Astrocyte of the spinal cord (primary cell): ENCODE results near the gene ZKSCAN3.
"Not testable (repeated sequence)": the region's sequence is repeated elsewhere in the genome, so short reads cannot be mapped to it uniquely, and the experiment has no call there.

Experiments used
- DNase-seq: peaks from one replicate; pipeline ENCODE4 v3.0.0; 2011; ENCODE audit warnings: low read depth, low spot score
- H3K4me3 ChIP-seq: 2 replicates; pipeline ENCODE4 v1.5.1; 2011; ENCODE audit warnings: low read depth, mild to moderate bottlenecking, low read length, moderate library complexity
- in situ Hi-C: cut with HindIII; loops from 2 replicates; pipeline ENCODE4 v1.10.0; 2017; ENCODE audit warnings: low sequenced_read_pairs
- TF ChIP-seq, protein P1 (sequence below): IDR thresholded peaks from 2 replicates; pipeline ENCODE4 v1.5.1; 2012; ENCODE audit warnings: low read depth, mild to moderate bottlenecking, low read length, inconsistent platforms

Gene ZKSCAN3

GRCh38 chr6:28360961-28361360, 11.2 kb downstream of the ZKSCAN3 start:
- no peak for DNase-seq
- in situ Hi-C loops, result no loop called here
- TF ChIP-seq, protein P1, sequence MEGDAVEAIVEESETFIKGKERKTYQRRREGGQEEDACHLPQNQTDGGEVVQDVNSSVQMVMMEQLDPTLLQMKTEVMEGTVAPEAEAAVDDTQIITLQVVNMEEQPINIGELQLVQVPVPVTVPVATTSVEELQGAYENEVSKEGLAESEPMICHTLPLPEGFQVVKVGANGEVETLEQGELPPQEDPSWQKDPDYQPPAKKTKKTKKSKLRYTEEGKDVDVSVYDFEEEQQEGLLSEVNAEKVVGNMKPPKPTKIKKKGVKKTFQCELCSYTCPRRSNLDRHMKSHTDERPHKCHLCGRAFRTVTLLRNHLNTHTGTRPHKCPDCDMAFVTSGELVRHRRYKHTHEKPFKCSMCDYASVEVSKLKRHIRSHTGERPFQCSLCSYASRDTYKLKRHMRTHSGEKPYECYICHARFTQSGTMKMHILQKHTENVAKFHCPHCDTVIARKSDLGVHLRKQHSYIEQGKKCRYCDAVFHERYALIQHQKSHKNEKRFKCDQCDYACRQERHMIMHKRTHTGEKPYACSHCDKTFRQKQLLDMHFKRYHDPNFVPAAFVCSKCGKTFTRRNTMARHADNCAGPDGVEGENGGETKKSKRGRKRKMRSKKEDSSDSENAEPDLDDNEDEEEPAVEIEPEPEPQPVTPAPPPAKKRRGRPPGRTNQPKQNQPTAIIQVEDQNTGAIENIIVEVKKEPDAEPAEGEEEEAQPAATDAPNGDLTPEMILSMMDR, result no peak
- no peak overlapping the region for H3K4me3 ChIP-seq

GRCh38 chr6:28365590-28365989, 15.8 kb downstream of the ZKSCAN3 start:
- in situ Hi-C loops, DNase-seq, H3K4me3 ChIP-seq: not testable (repeated sequence)

GRCh38 chr6:28368522-28368921, 18.8 kb downstream of the ZKSCAN3 start:
- TF ChIP-seq, protein P1, result no peak
- no peak for DNase-seq
- no peak overlapping the region for H3K4me3 ChIP-seq
- in situ Hi-C loops, result no loop called here

DNA sequence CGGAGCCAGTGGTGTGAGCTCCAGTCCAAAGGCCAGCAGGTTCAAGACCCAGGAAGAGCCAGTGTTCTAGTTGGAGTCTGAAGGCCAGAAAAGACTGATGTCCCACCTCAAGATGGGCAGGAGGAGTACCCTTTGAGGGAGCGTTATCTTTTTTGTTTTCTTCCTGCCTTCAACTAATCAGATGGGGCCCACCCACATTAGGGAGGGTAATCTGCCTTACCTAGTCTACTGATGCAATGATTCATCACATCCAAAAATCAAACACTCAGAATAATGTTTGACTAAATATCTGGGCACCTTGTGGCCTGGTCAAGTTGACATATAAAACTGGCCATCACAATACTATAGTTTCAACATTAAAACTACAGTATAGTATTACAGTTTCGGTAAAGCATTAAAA, 19.7 kb downstream of the ZKSCAN3 start:
- no peak overlapping the region for H3K4me3 ChIP-seq
- in situ Hi-C loops, result no loop called here
- TF ChIP-seq, protein P1, result no peak
- DNase-seq, result no peak

DNA sequence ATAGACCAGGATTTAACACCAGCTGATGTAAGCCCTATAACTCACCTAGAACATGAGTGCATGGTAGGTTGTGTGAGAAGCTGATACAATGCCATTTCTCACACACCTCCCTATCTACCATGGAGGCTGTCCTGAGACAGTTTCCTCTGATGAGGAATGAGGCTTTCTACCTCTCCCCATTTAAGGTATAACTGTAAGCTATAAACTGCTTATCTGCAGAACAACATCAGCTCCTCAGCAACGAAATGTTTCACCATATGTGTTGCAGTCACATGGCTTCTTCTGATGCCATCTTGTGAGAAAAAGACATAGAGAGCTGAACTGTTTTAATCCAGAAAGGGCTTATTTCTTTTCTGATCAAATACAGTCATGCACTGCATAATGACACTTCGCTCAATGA, 20.7 kb downstream of the ZKSCAN3 start:
- TF ChIP-seq, protein P1, result no peak
- in situ Hi-C loops, result no loop called here
- DNase-seq, result no peak
- no peak overlapping the region for H3K4me3 ChIP-seq

DNA sequence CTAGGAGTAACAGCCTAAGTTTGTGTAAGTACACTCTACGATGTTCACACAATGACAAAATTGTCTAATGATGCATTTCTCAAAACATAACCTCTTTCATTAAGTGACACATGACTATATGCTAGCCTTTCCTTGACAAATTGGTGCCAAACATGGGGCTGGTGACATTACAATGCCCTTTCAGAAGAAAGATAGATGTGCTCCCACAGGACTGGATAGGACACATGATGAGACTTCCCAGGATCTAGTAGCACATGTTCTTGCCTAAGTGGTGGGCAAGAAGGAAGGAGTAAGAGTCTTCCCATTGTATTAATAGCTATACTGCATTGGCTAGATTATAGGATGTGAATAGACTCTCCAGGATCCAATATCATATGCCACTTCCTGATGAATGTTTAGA, 21.5 kb downstream of the ZKSCAN3 start:
- in situ Hi-C loops, result no loop called here
- H3K4me3 ChIP-seq, result no peak overlapping the region
- DNase-seq, result no peak
- TF ChIP-seq, protein P1, result no peak

- TF ChIP-seq, protein P1, result no peak
- no peak for DNase-seq
- in situ Hi-C loops, result no loop called here
- no peak overlapping the region for H3K4me3 ChIP-seq
Measured at GRCh38 chr6:28371706-28372451, 22.1 kb downstream of the ZKSCAN3 start.
